Tibial artery (tissue), 4 donors: ENCODE measurements around the gene NSUN2.
A peak's percentile ranks its signal among the peaks of the same experiment; 100 is the strongest.

Source experiments
- DNase-seq, 2 donors: peaks; one replicate each; pipeline ENCODE4 v3.0.0-alpha.2; 2019
- H3K27ac ChIP-seq, 2 donors: fragments of 200-600 bp; sonication (generic) in 1 of 2; 1 replicate in 1 of 2; 2 replicates in 1 of 2; pipeline ENCODE4 v1.5.1; 2018 to 2019; ENCODE audit warnings: mild to moderate bottlenecking in 1 of 2
- H3K27me3 ChIP-seq, 2 donors: fragments of 200-600 bp; sonication (generic) in 1 of 2; one replicate each; pipeline versions ENCODE4 v1.5.1 to v1.6.0; 2016 to 2019
- H3K36me3 ChIP-seq, 3 donors: fragments of 200-600 bp; sonication (generic) in 2 of 3; one replicate each; pipeline ENCODE4 v1.5.1; 2016 to 2019; ENCODE audit warnings: mild to moderate bottlenecking in 2 of 3
- H3K4me1 ChIP-seq, 4 donors: fragments of 200-600 bp; sonication (generic) in 2 of 4; 1 replicate in 3 of 4; 2 replicates in 1 of 4; pipeline ENCODE4 v1.5.1; 2016 to 2019
- H3K4me3 ChIP-seq, 2 donors: fragments of 200-600 bp; sonication (generic) in 1 of 2; 1 replicate in 1 of 2; 2 replicates in 1 of 2; pipeline ENCODE4 v1.5.1; 2018 to 2019; ENCODE audit warnings: mild to moderate bottlenecking in 2 of 2
- H3K9me3 ChIP-seq, 3 donors: fragments of 200-600 bp; sonication (generic) in 1 of 3; one replicate each; pipeline ENCODE4 v1.5.1; 2016 to 2019
- intact Hi-C: fragments of 100-400 bp; cut with DNase I; formaldehyde crosslinking; loops from one replicate; pipeline ENCODE4 v1.15.0; 2023; ENCODE audit warnings: low total_unique reads
- TF ChIP-seq, protein P1 (sequence below), 2 experiments: fragments of 200-600 bp in 1 of 2; fragments of 450-650 bp in 1 of 2; IDR thresholded peaks; one replicate each; pipeline ENCODE4 v1.5.1; 2017 to 2019; ENCODE audit warnings: antibody characterized with exemption in 2 of 2, mild to moderate bottlenecking in 1 of 2, moderate library complexity in 1 of 2

The NSUN2 gene

DNA sequence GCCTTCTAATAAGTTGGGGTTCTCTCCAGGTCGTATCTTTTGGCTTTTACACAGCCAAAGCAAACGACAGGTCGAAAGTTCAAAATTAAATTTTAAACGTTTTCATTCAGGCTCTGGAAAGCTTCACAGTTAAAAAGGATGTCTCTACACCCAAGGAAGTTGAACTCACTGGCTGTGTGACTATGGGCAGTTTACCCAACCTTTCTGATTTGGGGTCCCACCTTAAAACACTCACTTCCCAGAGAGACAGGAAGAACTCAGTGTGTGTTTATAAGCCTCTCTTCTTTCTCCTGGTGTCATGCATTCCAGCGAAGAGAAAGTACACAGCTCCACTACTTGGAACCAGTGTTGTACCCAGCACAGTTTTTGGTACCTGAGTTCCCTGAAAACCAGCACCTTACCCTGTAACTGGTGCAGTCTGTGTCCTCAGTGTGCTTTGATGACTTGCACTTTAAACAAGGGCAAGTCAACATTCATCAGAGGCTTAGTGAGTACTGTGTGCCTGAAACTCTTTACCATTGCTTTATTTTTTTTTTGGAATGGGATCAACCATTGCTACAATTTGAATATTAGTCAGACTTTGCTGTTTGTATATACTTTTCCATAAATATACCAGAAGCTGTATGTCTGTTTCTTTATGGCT is 2.1 kb upstream of the NSUN2 start:
- Histone ChIP-seq H3K36me3 (peaks cover 4 to 15% (median 10%) of the 10 kb centered on the region in 3 donors), H3K27ac (no peak overlapping the region)
- intact Hi-C loops = loop anchor here (5.0 kb wide), 2 partner anchors 77 to 112 kb away; partner anchors contain the start of gene TENT4A

DNA sequence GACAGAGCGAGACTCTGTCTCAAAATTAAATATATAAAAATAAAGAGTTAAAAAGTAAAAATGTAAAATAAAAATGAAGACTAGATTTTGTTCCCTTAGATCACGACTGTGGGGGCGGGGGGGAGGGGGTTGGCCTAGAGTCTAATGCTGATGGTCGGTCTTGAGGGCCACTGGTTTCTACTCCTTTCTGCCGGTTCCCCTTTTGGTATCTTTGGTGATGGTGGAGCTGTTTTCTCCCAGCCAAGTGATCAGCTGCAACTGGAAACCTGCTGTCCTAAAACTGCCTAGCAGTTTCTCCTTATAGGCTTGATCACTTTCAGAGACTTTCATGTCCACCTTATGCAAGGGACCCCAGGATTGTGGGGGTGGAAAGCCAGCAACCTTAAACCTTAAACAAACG is 1.5 kb upstream of the NSUN2 start:
- Histone ChIP-seq H3K4me3 (peak overlapping the region; percentile 64 to 95), H3K4me1 (peaks cover 0 to 24% (median 22%) of the 10 kb centered on the region in 4 donors), H3K27me3 (no peaks in the 10 kb centered on the region), H3K9me3 (no peaks in the 10 kb centered on the region), H3K36me3 (peaks cover 9 to 21% (median 16%) of the 10 kb centered on the region in 3 donors), H3K27ac (peak overlapping the region in 1 of 2 donors; percentile 90)
- intact Hi-C loops = loop anchor here (5.0 kb wide), 2 partner anchors 78 to 113 kb away; partner anchors contain the start of gene TENT4A
- no peak for DNase-seq
- TF ChIP-seq, protein P1, sequence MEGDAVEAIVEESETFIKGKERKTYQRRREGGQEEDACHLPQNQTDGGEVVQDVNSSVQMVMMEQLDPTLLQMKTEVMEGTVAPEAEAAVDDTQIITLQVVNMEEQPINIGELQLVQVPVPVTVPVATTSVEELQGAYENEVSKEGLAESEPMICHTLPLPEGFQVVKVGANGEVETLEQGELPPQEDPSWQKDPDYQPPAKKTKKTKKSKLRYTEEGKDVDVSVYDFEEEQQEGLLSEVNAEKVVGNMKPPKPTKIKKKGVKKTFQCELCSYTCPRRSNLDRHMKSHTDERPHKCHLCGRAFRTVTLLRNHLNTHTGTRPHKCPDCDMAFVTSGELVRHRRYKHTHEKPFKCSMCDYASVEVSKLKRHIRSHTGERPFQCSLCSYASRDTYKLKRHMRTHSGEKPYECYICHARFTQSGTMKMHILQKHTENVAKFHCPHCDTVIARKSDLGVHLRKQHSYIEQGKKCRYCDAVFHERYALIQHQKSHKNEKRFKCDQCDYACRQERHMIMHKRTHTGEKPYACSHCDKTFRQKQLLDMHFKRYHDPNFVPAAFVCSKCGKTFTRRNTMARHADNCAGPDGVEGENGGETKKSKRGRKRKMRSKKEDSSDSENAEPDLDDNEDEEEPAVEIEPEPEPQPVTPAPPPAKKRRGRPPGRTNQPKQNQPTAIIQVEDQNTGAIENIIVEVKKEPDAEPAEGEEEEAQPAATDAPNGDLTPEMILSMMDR (IDR thresholded peaks at IDR 0.05) = no peak

More for the DNA sequence above, 2.1 kb upstream of the NSUN2 start:
- H3K9me3 ChIP-seq = no peaks in the 10 kb centered on the region
- no peak overlapping the region for H3K4me3 ChIP-seq
- TF ChIP-seq, protein P1 (IDR thresholded peaks at IDR 0.05) = no peak
- DNase-seq = no peak
- peaks cover 0 to 24% (median 22%) of the 10 kb centered on the region in 4 donors for H3K4me1 ChIP-seq
- no peaks in the 10 kb centered on the region for H3K27me3 ChIP-seq

DNA sequence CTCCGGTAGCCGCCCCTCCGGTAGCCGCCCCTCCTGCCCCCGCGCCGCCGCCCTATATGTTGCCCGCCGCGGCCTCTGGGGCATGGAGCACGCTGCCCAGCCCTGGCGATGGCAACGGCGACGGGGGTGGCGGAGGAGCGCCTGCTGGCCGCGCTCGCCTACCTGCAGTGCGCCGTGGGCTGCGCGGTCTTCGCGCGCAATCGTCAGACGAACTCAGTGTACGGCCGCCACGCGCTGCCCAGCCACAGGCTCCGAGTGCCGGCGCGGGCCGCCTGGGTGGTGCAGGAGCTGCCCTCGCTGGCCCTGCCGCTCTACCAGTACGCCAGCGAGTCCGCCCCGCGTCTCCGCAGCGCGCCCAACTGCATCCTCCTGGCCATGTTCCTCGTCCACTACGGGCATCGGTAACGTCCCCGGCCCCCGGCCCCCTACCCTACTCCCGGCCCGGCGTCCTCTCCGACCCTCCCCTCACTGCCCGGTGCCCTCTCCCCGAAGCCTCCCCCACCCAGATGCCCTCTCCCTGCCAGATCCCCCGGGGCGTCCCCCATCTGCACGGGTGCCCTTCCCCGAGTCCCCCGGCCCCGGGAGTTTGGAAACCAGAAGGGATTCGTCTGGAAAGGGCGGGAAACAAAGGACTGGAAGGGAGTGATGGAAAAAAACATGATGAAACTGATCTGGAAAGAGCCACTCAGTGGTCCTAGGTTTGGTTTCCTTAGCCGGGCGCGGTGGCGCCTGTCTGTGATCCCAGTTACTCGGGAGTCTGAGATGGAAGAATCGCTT is 813 bp upstream of the NSUN2 start:
- H3K4me3 ChIP-seq = peak overlapping the region; percentile 64 to 95
- no peaks in the 10 kb centered on the region for H3K27me3 ChIP-seq
- intact Hi-C loops = loop anchor here (5.0 kb wide), 2 partner anchors 79 to 114 kb away; partner anchors contain the start of gene TENT4A
- peak in 1 of 2 donors; percentile 69 for DNase-seq
- TF ChIP-seq, protein P1 (IDR thresholded peaks at IDR 0.05) = peak in 1 of 2 experiments; percentile 10
- H3K36me3 ChIP-seq = peaks cover 15 to 27% (median 22%) of the 10 kb centered on the region in 3 donors
- peaks cover 0 to 24% (median 22%) of the 10 kb centered on the region in 4 donors for H3K4me1 ChIP-seq
- peak overlapping the region; percentile 86 to 90 for H3K27ac ChIP-seq
- no peaks in the 10 kb centered on the region for H3K9me3 ChIP-seq

DNA sequence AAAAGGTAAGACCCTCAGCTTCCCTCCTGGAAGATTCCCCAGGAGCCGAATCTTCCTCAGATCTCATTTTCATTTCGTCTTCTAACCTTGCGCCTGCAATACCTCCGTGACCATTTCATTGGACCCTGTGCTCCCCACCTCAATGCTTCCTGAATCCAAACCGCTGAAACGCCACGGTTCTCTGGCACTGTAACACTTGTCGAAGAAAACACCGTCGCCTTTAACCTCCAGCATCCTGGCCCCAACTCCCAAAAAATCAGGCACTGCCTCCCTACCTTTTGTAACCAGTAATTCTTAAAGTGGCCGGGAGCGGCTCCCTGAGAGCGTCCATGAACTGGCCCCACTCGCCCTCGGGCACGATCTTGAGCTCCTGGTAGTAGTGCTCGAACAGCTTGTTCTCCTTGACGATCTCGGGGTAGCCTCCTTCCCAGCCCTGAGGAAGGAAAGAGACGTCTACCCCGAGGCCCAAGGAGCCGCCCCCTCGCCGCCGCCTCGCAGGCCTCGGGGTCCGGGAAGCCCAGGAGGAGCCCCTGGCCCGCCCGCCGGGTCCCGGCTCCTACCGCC is 438 bp downstream of the NSUN2 start:
- no peaks in the 10 kb centered on the region for H3K27me3 ChIP-seq
- peak; percentile 20 to 69 for DNase-seq
- peaks cover 23 to 36% (median 25%) of the 10 kb centered on the region in 3 donors for H3K36me3 ChIP-seq
- H3K27ac ChIP-seq = peak overlapping the region; percentile 86 to 90
- peaks cover 0 to 24% (median 22%) of the 10 kb centered on the region in 4 donors for H3K4me1 ChIP-seq
- intact Hi-C loops = loop anchor here (5.0 kb wide), 2 partner anchors 80 to 115 kb away; partner anchors contain the start of gene TENT4A
- TF ChIP-seq, protein P1 (IDR thresholded peaks at IDR 0.05) = peak in 1 of 2 experiments; percentile 10
- peak overlapping the region; percentile 64 to 95 for H3K4me3 ChIP-seq
- no peaks in the 10 kb centered on the region for H3K9me3 ChIP-seq

DNA sequence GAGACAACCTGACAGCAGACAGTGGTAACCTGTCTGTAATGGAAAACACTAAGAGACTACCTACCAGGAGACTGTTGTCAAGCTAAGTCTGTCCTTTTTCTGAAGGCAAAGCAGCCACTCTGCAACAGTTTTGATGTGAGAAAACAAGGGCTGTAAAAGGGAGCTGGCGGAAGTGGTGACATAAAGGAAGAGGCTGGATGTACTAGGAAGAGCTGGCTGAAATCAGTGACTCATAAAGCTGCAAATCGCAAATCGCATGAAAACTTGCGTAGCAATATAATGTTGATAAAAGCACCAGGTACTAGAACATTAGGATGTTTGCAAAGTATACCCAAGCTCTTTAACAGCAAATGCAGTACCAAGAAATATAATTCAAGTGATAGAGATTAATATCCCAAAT is 1.4 kb downstream of the NSUN2 start:
- Histone ChIP-seq H3K27me3 (no peaks in the 10 kb centered on the region), H3K4me3 (peak overlapping the region in 1 of 2 donors; percentile 64), H3K27ac (no peak overlapping the region), H3K9me3 (no peaks in the 10 kb centered on the region), H3K36me3 (peaks cover 23 to 40% (median 25%) of the 10 kb centered on the region in 3 donors), H3K4me1 (peaks cover 0 to 24% (median 22%) of the 10 kb centered on the region in 4 donors)
- no peak for DNase-seq
- intact Hi-C loops = loop anchor here (5.0 kb wide), 2 partner anchors 81 to 116 kb away; partner anchors contain the start of gene TENT4A
- TF ChIP-seq, protein P1 (IDR thresholded peaks at IDR 0.05) = no peak
